ENCODE results near the gene RNF130. TPM values are rescaled to one million over a fixed set of nuclear protein-coding genes. Genes with fewer than 3 reads are reported as not detected.

Gene RNF130
- total RNA-seq, 4 donors from 2014 or later: 24.4 to 63.3 (median 36.2) TPM

GRCh38 chr5:179905161-179905560, 166.4 kb downstream of the RNF130 start:
- TF ChIP-seq POLR2A (IDR thresholded peaks at IDR 0.05) (no peak), CTCF (IDR thresholded peaks at IDR 0.05) (no peak)
- intact Hi-C loops (cut with DNase I; ENCODE audit: low total_unique reads): loop anchor here (10.0 kb wide), 1 partner anchor 100 kb away; the partner anchor contains the start of gene MGAT4B
- H3K4me3 ChIP-seq (ENCODE audit: low read depth, poor library complexity, severe bottlenecking): no peak overlapping the region
- DNase-seq (ENCODE audit: low spot score in 2 of 2): no peak
- 88% methylated on average over 8 of the region's 8 CpGs for WGBS, 2 donors

MicroRNAs encoded within 50 kb of the gene (microRNA counts, 767-probe panel; counts per million panel counts)
- microRNA hsa-miR-340-5p: 0 to 358 counts per million in 2 donors

Small RNA genes within 50 kb of the gene (microRNA-seq; reads per million reads assigned to microRNA genes)
- 58.4 to 67.9 reads per million in 2 donors for gene MIR340 (ENCODE audit: borderline number of aligned reads in 1 of 2, borderline replicate concordance in 2 of 2)

Other genes with a start within 250 kb of the RNF130 start
- gene MRNIP, start 212.9 kb downstream of the RNF130 start, total RNA-seq: 10 to 100 TPM; 13.7 to 44.9 (median 26.5) TPM
- 100 to 1,000 TPM in 2 of 4 donors, 10 to 100 TPM in 2; 71.4 to 125 (median 100) TPM for gene TBC1D9B, start 163.9 kb downstream of the RNF130 start, total RNA-seq
- gene RASGEF1C, start 137.5 kb upstream of the RNF130 start, total RNA-seq: 1 to 10 TPM in 1 of 4 donors, under 1 TPM in 1, not detected in 2; 0.71 to 2.5 TPM
- 10 to 100 TPM; 10.4 to 18.4 (median 15.4) TPM for gene MAPK9, start 220.3 kb upstream of the RNF130 start, total RNA-seq

Measured in lower leg skin (tissue), 4 donors.